ENCODE results near the gene SEC22B.
A peak's percentile ranks its signal among the peaks of the same experiment; 100 is the strongest.
"Not testable (repeated sequence)": the region's sequence is repeated elsewhere in the genome, so short reads cannot be mapped to it uniquely, and the experiment has no call there.

Gene SEC22B

DNA sequence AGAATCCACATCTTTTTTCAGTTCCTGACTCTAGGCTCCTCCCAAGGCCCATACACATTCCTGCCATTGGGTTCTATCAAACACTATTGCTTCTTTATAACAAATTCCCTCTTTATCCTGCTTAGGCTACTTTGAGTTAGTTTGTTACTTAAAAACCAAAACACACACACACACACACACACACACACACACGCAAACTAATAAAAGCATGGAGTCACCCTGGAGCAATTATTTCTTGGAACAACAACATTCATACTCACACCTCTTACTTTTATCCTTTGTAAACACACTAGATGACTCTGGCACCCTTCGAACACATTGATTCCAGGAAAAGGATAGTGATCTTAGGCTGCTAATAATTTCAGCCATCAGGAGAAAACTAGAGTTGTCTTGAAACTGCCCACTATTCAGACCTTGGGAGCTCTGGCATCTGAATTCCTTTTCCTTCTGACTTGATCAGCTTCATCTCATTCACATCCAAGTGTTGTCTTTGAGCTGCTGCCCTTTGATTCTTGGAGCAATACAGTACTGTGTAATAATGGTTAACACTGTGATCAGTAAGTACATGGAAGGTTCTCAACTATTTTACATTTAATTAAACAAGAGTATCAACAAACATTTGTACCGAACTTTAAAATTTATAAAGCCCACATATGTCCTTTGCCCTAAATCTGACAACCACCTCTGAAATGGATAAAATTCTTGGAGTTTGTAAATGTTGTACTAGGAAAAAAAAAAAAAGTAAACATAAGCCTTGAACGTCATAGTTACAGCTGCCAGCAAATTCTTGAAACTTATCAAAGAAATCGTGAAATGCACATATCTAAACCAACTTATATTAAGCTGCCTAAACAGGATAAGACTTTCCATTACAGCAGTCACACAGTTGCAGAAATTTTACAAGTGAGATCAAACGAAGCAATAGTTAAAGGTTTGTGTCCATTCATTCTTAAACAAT is 2.8 kb upstream of the SEC22B start:
- no CpG with 5 or more reads among the region's 6 CpGs for WGBS (ENCODE audit: insufficient coverage, insufficient read length)
- Histone ChIP-seq H3K4me1 (ENCODE audit: control insufficient read depth, insufficient read depth, low read length) (no peaks in the 10 kb centered on the region), H3K27ac (ENCODE audit: low read length) (no peak overlapping the region), H3K36me3 (ENCODE audit: control insufficient read depth, insufficient read depth, low read length) (no peaks in the 10 kb centered on the region), H3K9me3 (ENCODE audit: control insufficient read depth, insufficient read depth, low read length) (no peaks in the 10 kb centered on the region), H3K4me3 (ENCODE audit: low read length) (no peak overlapping the region), H3K27me3 (ENCODE audit: control insufficient read depth, insufficient read depth, low read length) (no peaks in the 10 kb centered on the region)
- no peak for DNase-seq (ENCODE audit: low read depth, low spot score)

GRCh38 chr1:120178058-120178457 is 1.7 kb upstream of the SEC22B start:
- H3K27ac ChIP-seq (ENCODE audit: low read length); H3K27me3 ChIP-seq (ENCODE audit: control insufficient read depth, insufficient read depth, low read length); DNase-seq (ENCODE audit: low read depth, low spot score); H3K4me1 ChIP-seq (ENCODE audit: control insufficient read depth, insufficient read depth, low read length); H3K9me3 ChIP-seq (ENCODE audit: control insufficient read depth, insufficient read depth, low read length); H3K4me3 ChIP-seq (ENCODE audit: low read length); H3K36me3 ChIP-seq (ENCODE audit: control insufficient read depth, insufficient read depth, low read length): not testable (repeated sequence)
- no CpG with 5 or more reads among the region's 2 CpGs for WGBS (ENCODE audit: insufficient coverage, insufficient read length)

DNA sequence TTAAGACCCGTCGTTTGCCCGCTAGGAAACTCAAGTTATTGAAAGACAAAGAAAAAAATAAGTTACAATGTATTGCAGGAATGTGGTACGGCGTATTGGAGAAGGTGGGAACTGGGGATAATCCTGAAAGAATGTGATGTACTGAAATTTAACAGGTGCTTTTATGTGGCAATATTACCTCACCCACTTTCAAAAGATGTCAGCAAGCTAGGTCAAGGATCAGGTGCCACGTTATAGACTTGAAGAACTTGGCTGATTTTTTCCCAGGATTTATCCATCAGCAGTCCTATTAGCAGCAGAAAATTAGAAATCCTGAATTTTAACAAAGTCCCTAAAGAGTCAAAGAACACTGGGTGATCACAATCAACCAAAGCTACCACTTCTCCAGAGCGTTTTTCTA is 632 bp downstream of the SEC22B start:
- H3K27me3 ChIP-seq (ENCODE audit: control insufficient read depth, insufficient read depth, low read length); H3K36me3 ChIP-seq (ENCODE audit: control insufficient read depth, insufficient read depth, low read length); DNase-seq (ENCODE audit: low read depth, low spot score); H3K9me3 ChIP-seq (ENCODE audit: control insufficient read depth, insufficient read depth, low read length); H3K27ac ChIP-seq (ENCODE audit: low read length); H3K4me1 ChIP-seq (ENCODE audit: control insufficient read depth, insufficient read depth, low read length): not testable (repeated sequence)
- peak overlapping the region; percentile 58 for H3K4me3 ChIP-seq (ENCODE audit: low read length)
- no CpG with 5 or more reads among the region's 7 CpGs for WGBS (ENCODE audit: insufficient coverage, insufficient read length)

DNA sequence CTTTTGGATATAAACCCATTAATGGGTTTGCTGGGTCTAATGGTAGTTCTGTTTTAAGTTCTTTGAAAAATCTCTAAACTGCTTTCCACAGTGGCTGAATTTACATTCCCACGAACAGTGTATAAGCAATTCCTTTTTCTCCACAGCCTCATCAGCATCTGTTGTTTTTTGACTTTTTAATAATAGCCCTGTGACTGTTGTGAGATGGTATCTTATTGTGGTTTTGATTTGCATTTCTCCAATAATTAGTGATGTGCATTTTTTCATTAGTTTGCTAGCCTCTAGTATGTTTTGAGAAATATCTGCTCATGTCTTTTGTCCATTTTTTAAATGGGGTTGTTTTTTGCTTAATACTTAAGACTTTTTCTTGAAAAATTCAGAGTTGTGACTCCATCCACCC is 11.6 kb downstream of the SEC22B start:
- H3K27ac ChIP-seq (ENCODE audit: low read length); H3K9me3 ChIP-seq (ENCODE audit: control insufficient read depth, insufficient read depth, low read length); H3K4me1 ChIP-seq (ENCODE audit: control insufficient read depth, insufficient read depth, low read length); H3K27me3 ChIP-seq (ENCODE audit: control insufficient read depth, insufficient read depth, low read length); H3K4me3 ChIP-seq (ENCODE audit: low read length); H3K36me3 ChIP-seq (ENCODE audit: control insufficient read depth, insufficient read depth, low read length); DNase-seq (ENCODE audit: low read depth, low spot score): not testable (repeated sequence)
- WGBS (ENCODE audit: insufficient coverage, insufficient read length) = no CpG with 5 or more reads among the region's 1 CpG

DNA sequence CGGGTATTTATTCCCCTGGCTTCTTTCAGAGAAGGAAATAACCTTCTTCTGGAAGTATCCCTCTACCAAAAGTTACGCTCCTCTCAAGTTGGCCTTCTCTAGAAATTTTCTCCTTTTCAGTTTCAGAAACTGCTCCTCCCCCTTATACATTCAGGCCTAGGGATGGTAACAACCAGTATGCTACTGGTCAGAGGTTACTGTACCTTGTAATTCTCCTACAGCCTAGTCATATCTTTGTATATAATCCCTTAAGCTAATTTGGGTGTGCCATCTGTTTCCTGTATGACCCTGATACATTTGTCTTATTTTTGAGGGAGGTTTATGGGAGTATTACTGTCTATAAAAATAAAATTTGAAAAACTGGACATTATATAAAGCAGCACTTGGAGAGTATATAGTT is 14.3 kb downstream of the SEC22B start:
- no CpG with 5 or more reads among the region's 2 CpGs for WGBS (ENCODE audit: insufficient coverage, insufficient read length)
- not testable (repeated sequence) for H3K9me3 ChIP-seq (ENCODE audit: control insufficient read depth, insufficient read depth, low read length); H3K27me3 ChIP-seq (ENCODE audit: control insufficient read depth, insufficient read depth, low read length); DNase-seq (ENCODE audit: low read depth, low spot score); H3K4me1 ChIP-seq (ENCODE audit: control insufficient read depth, insufficient read depth, low read length); H3K4me3 ChIP-seq (ENCODE audit: low read length); H3K27ac ChIP-seq (ENCODE audit: low read length); H3K36me3 ChIP-seq (ENCODE audit: control insufficient read depth, insufficient read depth, low read length)

GRCh38 chr1:120158495-120158894 is 17.8 kb downstream of the SEC22B start:
- H3K4me1 ChIP-seq (ENCODE audit: control insufficient read depth, insufficient read depth, low read length); H3K4me3 ChIP-seq (ENCODE audit: low read length); DNase-seq (ENCODE audit: low read depth, low spot score); H3K27me3 ChIP-seq (ENCODE audit: control insufficient read depth, insufficient read depth, low read length); H3K36me3 ChIP-seq (ENCODE audit: control insufficient read depth, insufficient read depth, low read length); H3K9me3 ChIP-seq (ENCODE audit: control insufficient read depth, insufficient read depth, low read length); H3K27ac ChIP-seq (ENCODE audit: low read length): not testable (repeated sequence)
- WGBS (ENCODE audit: insufficient coverage, insufficient read length) = no CpG with 5 or more reads among the region's 1 CpG

DNA sequence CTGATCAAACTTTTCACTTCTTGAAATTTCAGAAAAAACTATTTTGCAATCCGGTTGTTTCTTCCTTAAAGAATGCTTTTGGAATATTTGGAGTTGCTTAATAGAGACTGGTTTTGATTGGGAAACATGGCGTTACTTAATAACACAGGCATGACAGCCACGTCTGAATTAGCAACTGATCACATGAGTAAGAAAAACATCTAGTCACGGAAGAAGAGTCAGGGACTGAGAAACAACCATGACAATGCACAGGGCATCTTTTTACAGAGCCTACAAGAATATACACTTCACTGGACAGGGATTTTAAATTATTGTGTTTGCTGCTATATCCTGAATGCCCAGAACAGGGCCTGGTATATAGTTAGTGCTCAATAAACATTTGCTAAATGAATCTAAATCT is 18.2 kb downstream of the SEC22B start:
- not testable (repeated sequence) for H3K36me3 ChIP-seq (ENCODE audit: control insufficient read depth, insufficient read depth, low read length); H3K27ac ChIP-seq (ENCODE audit: low read length); H3K27me3 ChIP-seq (ENCODE audit: control insufficient read depth, insufficient read depth, low read length); DNase-seq (ENCODE audit: low read depth, low spot score); H3K9me3 ChIP-seq (ENCODE audit: control insufficient read depth, insufficient read depth, low read length); H3K4me1 ChIP-seq (ENCODE audit: control insufficient read depth, insufficient read depth, low read length); H3K4me3 ChIP-seq (ENCODE audit: low read length)
- no CpG with 5 or more reads among the region's 4 CpGs for WGBS (ENCODE audit: insufficient coverage, insufficient read length)

DNA sequence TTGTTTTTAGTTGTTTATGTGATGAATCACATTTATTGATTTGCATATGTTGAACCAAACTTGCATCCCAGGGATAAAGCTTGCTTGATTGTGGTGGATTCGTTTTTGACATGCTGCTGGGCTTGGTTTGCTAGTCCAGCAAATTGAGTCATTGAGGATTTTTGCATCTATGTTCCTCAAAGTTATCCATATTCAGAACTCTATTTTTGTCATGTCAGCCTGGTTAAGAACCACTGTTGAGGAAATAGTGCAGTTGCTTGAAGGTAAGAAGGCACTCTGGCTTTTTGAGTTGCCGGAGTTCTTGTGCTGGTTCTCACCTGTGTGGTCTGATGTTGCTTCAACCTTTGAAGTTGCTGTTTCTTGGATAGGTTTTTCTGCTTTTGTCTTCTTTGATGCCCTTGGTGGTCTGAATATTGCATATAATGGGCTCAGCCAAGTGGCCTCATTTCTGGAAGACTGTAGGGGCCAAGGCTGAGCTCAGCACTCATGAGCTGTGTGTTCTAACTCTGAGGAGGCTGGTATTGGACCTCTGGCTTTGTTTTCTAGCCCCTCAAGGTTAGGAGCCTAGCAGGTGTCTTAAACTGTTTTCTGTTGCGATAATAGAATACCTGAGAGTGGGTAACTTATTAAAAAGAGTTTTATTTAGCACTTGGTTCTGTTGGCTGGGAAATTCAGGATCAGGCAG is 26.0 kb downstream of the SEC22B start:
- not testable (repeated sequence) for H3K27me3 ChIP-seq (ENCODE audit: control insufficient read depth, insufficient read depth, low read length); H3K9me3 ChIP-seq (ENCODE audit: control insufficient read depth, insufficient read depth, low read length); H3K36me3 ChIP-seq (ENCODE audit: control insufficient read depth, insufficient read depth, low read length); H3K4me3 ChIP-seq (ENCODE audit: low read length); DNase-seq (ENCODE audit: low read depth, low spot score); H3K27ac ChIP-seq (ENCODE audit: low read length); H3K4me1 ChIP-seq (ENCODE audit: control insufficient read depth, insufficient read depth, low read length)
- WGBS (ENCODE audit: insufficient coverage, insufficient read length) = no CpG with 5 or more reads among the region's 3 CpGs

DNA sequence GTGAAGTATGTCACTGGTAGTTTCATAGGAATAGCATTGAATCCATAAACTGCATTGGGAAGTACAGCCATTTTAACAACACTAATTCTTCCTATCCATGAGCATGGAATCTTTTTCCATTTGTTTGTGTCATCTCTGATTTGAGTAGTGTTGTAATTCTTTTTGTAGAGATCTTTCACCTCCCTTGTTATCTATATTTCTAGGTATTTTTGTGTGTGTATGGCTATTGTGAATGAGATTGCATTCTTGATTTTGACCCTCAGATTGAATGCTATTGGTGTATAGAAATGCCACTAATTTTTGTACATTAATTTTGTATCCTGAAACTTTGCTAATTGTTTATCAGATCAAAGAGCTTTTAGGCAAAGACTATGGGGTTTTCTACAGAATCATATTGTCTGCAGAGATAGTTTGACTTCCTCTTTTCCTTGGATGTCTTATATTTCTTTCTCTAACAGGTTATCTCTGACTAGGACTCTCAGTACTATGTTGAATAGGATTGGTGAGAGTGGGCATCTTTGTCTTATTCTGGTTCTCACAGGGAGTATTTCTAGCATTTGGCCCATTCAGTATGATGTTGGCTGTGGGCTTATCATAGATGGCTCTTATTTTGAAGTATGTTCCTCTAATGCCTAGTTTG is 26.8 kb downstream of the SEC22B start:
- not testable (repeated sequence) for H3K27me3 ChIP-seq (ENCODE audit: control insufficient read depth, insufficient read depth, low read length); H3K9me3 ChIP-seq (ENCODE audit: control insufficient read depth, insufficient read depth, low read length); H3K36me3 ChIP-seq (ENCODE audit: control insufficient read depth, insufficient read depth, low read length); H3K4me1 ChIP-seq (ENCODE audit: control insufficient read depth, insufficient read depth, low read length); H3K4me3 ChIP-seq (ENCODE audit: low read length); H3K27ac ChIP-seq (ENCODE audit: low read length); DNase-seq (ENCODE audit: low read depth, low spot score)

DNA sequence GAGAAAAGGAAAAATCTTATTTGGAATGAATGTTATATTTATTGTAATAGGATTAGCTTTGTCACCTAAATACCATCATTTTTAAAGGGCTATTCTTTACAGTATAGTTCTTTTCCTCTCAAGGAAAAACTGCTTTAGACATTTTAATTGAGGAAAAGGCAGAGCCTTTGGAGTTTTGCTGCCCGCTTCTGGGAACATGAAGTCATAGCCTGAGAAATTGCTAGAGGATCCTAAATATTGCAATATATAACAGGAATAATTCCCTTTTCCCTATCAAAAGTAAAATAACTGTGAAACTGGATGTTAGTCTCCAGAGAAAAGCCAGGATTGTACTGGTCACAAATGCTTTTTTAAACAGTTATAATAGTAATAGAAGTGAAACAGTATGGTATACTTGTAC is 30.5 kb downstream of the SEC22B start:
- not testable (repeated sequence) for DNase-seq (ENCODE audit: low read depth, low spot score); H3K27ac ChIP-seq (ENCODE audit: low read length); H3K36me3 ChIP-seq (ENCODE audit: control insufficient read depth, insufficient read depth, low read length)

More for the DNA sequence above, 30.5 kb downstream of the SEC22B start:
- H3K4me3 ChIP-seq (ENCODE audit: low read length); H3K4me1 ChIP-seq (ENCODE audit: control insufficient read depth, insufficient read depth, low read length); H3K9me3 ChIP-seq (ENCODE audit: control insufficient read depth, insufficient read depth, low read length); H3K27me3 ChIP-seq (ENCODE audit: control insufficient read depth, insufficient read depth, low read length): not testable (repeated sequence)
- WGBS (ENCODE audit: insufficient coverage, insufficient read length) = no CpG with 5 or more reads among the region's 1 CpG
